HG02763 (cell line): ENCODE measurements around the gene JCHAIN.
"Not testable (repeated sequence)": the region's sequence is repeated elsewhere in the genome, so short reads cannot be mapped to it uniquely, and the experiment has no call there.

ENCODE experiments used
- ATAC-seq: cut with Tn5 transposase; IDR thresholded peaks from one replicate; pipeline ENCODE4 v1.9.1; 2021; ENCODE audit warnings: mild to moderate bottlenecking, moderate library complexity; ENCODE audit not compliant: unreplicated experiment

Gene JCHAIN

DNA sequence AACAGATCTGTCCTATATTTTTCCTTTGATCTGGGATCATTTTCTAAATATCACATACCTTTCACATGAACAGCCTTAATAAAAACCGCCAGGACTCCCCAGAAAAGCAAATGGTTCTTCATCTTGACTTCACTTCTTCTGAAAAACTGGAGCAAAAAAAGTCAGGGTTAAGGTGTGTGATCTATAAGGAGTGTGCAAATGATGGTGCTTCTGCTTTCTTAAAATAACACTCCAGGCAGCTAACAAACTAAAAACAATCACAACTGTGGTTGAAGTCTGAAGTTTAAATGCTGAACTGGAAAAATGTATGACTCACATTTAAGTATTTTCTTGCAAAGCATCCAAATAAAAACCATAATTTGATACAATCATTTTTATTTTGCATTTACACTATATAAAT, at the start of gene JCHAIN:
JCHAIN (minus strand) TSS at position 140 of the 400 bp plus-strand sequence; CDS start at position 122, 18 bp downstream.
- ATAC-seq, result no peak

DNA sequence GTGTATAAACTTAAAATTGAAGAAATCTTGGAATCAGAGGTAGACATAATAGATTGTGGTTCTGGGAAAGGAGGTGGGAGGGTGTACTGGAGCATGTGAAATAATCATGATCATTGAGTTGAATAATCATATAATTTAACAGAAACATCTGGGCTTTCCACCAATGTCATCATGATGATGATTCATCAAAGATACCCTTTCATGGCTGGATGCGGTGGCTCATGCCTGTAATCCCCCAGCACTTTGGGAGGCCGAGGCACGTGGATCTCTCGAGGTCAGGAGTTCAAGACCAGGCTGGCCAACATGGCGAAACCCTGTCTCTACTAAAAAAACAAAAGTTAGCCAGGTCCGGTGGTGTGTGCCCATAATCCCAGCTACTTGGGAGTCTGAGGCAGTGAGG, 48.8 kb upstream of the JCHAIN start:
- ATAC-seq, result no peak

DNA sequence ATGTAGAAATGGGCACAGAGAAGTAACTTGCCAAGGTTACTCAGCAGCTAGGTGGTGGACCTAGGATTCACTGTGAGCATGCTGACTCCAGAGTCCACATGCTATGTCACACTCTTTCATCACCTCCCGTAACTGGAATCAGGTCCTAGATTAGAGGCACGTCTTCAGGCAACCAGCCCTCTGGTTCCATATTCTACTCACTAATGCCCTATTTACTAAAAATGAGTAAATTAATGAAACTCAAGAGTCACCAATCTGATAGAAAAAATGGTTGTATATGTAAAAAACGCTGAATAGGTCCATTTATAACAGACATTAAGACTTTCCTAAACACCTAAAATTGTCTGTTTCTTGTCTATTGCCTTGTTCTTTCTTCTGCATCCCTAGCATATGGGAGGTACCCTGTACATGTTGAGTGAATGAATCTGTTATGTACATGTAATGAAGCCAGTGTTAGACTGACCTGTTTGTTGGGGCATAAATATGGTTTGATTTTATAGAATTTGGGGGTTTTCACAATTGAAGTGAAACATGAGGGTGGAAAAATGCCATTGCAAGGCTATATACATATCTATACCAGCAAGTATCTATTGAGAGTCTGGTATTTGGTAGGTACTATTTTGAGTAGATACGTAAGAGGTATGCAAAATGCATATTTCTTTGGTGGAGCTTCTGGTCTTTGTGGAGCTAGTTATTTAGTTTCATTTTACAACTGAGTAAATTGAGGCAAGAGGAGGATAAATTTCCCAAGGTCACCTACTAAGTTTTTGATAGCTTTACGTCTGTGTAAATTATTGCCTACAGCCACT, 48.0 kb upstream of the JCHAIN start:
- ATAC-seq, result peak; percentile 38

DNA sequence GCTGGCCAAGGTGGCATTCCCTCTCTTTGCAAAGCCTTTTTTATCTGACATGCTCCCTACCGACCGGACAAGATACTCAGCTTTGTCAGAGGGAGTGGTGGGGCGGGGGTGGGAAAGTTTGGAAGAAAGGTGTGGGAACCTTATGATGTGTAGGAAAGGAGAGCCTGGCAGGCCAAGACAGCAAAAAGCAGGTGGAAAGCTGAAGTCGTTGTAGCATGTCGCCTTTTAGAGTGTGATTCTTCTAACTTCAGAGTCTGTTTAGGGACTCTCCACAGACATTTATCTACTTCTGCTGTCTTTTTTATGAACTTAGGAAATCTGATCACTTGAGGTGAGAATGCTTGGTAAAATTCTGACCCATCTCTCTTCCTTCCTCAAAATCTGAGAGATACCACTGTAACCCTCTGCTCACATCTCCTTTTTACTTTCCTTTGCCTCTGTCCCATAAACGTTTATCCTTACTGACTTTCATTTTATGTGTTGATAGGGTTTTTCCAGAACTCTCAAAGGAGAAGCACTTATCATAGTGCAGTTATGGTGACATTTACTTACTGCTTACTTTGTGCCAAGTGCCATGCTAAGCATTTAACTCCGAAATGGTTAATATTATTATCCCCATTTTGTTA, 47.3 kb upstream of the JCHAIN start:
- ATAC-seq, result peak; percentile 30

DNA sequence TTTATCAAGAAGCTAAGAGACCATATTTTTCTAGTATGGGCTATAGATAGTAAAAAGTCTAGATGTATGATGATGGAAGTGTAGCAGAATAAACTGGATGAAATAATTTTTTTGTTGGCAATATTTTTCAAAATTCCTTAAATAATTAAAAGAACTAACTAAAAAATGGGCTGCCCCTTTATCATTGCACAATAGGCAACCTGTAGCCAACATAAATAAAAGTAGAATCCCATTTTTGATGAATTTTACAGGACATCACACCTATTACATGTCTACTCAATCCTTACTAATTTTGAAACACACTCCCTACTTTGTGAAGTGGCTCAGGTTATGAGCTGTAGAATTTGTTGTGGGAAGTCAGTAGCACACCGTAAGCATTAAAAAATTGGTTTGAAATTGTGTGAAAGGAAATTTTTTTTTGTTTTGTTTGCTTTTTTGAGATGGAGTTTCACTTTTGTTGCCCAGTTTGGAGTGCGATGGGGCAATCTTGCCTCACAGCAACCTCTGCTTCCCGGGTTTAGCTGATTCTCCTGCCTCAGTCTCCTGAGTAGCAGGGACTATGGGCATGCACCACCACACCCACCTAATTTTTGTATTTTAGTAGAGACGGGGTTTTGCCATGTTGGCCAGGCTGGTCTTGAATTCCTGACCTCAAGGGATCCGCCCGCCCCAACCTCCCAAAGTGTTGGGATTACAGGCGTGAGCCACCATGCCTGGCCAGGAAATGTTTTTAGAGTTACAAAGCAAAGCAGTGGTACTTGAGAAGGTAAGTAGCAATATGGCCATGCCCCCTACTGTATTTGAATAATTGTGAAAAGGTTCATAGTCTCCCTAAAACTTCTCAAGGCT, 46.5 kb upstream of the JCHAIN start:
- no peak for ATAC-seq

DNA sequence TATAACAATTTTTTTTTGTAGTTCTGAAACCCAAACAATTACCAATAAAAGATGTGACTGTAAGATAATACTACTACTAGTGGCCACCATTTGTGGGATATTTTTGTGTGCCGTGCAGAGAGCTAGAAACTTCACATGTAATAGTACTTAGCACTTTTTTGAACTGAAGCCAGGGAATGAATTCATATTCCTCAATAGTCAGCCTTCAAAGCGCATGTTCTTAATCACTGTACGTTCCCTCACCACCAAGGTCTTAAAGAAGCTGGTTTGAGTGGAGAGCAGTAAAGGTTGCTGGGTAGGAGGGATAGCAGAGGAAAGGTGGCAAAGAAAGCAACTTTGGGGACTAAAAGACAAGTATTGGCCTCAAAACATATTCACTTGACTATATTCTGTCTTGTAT, 45.8 kb upstream of the JCHAIN start:
- ATAC-seq, result no peak

DNA sequence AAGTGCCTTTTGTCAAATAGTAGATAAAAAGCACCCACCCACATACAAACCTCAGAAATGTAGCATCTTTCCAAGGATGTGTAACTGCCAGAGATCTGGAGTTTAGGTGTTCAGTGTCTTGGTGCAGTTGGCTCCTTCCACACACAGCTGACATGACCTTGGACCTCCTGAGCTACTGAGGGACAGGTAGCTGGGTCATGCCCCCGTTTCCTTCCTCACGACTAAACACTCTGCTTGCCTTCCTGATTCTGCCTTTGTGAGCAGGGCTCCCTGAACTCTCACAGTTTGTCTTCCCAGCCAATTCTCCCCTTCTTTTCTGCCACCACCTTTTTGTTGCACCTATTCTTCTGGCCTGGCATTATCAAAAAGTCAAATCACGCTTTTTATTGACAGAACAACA, 45.3 kb upstream of the JCHAIN start:
- no peak for ATAC-seq

DNA sequence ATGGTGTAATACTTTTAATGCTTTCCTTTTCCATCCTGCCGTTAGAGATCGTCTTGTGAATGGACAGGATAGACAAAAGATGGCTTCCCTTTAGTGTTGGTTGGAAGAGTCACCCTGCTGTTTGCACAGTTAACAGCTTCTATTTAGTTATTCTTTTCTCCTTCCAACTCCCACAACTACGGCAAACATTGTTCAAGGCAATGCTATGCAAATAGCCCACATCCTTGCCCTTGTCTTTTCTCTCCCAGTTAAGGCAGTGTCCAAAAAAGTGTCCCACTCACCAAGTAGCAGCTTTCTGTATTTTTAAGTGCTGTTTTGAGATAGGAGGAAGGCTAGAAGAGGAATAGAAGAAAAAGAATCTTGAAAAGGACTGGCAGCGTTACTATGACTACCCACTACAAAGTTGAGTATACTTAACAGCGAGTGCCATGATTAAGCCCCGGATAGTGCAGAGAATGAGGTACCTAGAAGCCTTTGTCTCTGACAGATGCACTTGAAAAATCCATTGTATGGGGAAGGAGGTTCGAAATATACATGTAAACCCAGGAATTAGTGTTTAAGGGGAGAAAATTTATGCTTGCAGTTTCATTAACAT, 43.4 kb upstream of the JCHAIN start:
- ATAC-seq, result no peak

DNA sequence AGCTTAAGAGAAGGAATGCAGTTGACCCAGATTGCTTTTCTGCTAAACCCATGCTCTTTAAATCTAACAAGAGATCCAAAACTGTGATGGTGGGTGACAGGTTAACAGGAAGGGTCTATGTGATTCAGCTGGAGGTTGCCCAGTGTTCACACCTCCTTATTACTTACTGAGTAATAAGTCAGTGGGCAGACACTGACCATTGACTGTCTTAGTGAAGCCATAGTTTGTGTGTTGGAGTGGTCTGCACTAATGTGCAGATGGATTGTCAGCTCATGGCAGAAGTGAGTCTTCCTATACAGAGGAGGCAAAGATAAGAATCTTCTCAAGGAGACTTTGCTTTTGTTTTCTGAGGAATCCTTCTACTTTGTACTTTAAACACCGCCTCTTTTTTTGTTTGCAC, 40.2 kb upstream of the JCHAIN start:
- no peak for ATAC-seq

DNA sequence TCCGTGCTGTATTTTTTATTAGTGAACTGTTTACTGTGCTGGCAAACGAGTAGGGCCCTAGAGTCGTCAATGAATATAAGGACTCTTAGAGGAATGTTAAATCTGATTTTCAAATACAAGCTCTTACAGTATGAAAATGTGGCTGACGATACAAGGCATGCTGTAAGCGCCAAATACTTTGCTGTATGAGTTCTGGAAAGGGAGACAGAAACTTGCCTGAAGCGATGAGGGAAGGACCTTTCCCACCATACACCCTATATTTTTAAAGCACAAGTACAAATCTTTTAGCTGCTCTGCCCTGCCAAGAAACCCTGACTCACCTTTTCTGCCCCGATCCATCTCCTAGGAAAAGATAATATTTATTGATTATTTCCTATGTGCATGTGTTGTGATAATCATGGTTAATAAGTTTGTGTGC, 39.7 kb upstream of the JCHAIN start:
- no peak for ATAC-seq

DNA sequence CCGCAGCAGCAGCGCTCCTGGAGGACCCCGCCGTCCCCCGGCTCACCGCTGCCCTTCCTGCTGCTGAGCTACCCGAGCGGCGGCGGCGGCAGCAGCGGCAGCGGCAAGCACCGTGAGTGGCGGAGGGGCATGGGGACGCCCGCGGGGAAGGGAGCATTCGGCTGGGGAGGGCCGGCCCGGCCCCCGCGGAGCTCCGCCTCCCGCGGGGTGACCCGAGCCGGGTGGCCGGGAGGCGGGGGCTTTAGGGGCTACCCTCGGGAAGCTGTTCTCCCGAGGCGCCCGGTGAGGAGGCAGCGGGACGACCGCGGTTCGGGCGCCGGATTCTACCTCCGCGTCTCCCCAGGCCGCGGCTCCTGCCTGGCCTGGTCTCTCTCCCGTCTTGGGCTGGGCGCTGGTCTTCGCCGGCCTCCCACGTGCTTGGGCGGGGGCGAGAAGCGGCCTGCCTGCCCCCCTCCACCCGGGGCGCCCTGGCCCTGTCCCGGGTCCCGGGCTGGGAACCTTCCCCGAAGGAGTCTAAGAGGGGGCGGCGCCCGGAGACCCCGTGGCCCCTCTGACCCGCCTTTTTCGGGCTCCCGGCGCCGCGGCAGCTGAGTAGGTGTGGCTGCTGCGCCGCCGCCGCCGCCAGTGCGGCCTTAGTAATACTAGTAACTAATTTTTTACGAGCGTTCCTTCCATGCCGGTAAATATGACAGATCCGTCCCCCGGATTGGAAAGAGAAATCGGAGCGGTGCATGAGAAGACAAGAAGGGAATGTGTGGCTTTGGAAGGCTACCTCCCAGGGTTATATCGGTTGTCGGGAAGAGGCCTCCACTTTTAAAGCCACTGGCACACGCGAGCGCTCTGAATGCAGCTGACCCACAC, 39.1 kb upstream of the JCHAIN start:
- ATAC-seq, result peak; percentile 57

DNA sequence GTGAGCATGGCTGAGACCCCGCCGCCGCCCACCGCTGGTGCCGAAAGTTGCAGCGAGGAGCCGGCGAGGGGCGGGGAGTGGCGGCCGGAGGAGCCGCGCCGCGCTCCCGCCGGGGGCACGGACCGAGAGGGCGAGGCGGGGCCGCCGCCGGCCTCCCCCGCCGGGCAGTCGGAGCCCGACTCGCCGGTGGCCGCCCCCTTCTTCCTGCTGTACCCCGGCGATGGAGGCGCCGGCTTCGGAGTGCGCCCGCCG, 38.5 kb upstream of the JCHAIN start:
- ATAC-seq, result peak; percentile 35

DNA sequence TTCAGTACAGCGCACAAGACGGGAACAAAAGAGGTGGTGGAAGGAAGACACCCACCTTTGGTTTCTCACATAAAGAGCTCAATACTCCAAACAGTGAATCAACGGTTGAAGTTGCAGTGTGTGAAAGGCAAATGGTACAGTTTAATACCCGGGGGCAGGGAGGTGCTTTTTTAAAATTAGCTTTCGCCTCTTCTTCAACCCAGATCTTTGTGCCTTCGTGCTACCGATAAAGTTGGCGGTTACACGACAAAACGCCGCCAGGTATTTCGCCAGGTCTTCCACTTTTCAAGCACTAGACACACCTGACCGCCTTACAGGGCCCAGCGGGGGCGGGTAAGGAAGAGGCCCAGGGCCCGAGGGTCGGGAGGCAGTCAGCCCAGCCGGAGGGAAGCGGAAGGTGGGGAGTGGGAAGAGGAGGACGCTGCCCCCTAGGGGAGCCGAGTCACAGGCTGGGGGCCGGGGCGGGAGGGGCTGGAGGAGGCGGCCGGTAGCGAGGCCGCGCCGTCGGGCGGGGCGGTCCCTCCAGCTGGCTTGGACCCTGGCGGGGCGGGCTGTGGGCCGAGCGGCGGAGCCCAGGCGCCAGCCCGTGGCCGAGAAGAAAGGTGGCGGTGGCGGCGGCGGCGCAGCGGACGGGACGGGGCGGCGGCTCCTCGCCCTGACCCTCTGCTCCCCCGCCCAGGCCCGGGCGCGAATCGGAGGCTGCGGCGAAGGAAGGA, 38.1 kb upstream of the JCHAIN start:
- ATAC-seq, result peak; percentile 62

DNA sequence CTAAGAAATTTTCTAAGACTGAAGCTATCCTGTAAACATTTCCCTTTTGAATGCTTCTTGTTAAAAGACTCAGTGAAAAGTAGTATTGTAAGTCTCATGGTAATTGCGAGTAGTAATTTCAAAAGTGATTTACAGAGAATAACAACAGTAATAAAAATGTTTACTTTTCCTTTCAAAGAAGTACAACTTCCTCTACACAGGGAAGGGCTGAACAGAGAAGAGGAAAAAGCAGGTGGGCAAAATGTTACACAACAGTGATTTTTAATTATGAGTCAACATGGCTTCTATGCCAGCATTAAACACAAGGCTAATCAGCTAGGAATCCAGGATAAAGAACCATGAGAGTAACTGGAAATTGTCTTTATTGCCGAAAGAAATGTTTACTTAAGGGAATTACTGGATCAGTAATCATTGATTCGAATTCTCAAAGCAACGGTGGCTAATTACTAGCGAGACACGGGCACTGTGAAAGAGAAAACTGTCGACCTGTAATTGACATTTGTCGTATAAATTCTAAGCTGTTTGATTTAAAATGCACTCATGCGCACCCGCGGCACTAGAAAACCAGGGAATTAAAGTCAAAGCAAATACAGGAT, 37.4 kb upstream of the JCHAIN start:
- no peak for ATAC-seq

DNA sequence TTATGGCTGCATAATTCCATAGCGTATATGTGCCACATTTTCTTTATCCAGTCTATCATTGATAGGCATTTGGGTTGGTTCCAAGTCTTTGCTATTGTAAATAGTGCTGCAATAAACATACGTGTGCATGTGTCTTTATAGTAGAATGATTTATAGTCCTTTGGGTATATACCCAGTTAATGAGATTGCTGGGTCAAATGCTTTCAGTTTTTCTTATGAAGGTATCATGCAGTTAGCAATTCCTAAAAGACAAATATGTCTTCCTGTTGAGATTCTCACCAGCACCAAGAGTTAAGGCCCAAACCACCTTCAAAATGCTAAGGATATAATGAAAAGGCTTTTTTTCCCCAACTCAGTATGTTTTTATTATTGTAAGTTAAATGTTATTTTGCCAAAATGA, 36.3 kb upstream of the JCHAIN start:
- not testable (repeated sequence) for ATAC-seq

DNA sequence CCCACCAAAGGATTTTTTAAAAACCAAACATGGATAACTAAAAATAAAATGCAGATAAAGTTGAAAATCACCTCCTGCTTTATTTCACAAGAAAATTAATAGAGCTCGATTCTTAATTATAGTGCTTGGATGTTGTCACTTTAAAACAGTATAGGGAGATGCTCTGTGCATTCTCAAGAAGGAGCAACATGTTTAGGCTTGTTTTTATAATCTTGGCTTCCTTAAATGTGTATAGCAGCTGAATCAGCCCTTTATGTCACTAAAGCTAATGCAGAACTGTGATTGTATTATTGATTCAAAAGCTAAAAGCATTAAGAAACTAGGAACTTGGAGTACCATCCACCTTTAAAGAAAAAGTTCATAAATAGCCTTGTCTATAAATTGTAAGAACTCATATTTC, 35.0 kb upstream of the JCHAIN start:
- ATAC-seq, result no peak

DNA sequence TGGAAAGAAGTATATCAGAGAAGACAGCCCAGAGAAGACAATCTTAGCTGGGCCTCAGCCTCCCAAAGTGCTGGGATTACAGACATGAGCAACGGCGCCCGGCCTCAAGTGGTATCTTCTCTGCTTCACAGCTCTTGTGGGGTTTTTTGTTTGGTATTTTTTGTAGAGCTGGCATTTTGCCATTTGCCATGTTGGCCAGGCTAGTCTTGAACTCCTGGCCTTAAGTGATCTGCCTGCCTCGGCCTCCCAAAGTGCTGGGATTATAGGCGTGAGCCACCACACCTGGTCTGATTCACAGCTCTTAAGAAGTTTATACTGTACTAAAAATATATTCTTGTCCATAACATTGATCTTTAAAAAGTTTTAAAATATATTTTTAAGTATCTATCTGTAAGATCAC, 34.4 kb upstream of the JCHAIN start:
- ATAC-seq, result no peak

DNA sequence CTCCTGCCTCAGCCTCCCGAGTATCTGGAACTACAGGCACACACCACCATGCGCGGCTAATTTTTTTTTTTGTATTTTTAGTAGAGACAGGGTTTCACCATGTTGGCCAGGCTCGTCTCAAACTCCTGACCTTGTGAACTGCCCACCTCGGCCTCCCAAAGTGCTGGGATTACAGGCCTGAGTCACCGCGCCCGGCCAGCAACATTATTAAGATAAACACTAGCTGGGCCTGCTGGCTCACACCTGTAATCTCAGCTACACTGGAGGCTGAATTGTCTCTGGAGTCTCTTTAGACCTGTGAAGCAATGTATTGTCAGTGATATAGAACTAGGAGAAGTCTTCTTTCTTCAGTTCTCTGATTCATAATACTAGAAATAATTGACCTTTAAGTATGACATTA, 32.1 kb upstream of the JCHAIN start:
- ATAC-seq, result not testable (repeated sequence)

DNA sequence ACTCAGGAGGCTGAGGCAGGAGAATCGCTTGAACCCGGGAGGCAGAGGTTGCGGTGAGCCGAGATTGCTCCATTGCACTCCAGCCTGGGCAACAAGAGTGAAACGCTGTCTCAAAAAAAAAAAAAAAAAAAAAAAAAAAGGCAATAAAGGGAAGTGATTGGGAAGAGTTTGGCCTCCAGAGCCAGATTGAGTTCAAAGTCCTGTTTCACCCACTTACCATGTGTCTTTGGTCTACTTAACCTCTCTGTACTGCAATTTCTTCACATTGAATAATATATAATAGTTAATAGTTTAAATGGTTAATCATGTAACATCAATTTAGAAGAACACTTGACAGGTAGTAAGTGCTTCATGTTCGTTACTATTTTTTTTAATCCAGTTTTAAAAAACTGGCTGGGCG, 28.3 kb upstream of the JCHAIN start:
- not testable (repeated sequence) for ATAC-seq

DNA sequence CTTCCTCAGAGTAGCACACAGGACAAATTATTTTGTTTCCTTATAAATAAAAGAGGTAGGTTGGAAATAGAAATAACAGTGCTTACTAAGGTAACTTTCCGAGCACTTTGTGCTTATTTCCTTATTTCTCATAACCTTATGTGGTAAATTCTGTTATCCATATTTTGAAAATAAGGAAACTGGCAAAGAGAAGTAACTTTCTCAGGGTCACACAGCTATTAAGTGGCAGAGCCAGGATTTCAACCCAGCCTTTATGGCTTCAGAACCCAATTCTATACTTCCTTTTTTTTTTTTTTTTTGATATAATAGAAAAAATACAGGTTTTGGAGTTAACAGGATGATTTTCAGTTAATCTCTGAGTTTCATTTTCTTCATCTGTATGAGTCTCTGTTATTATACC, 25.4 kb upstream of the JCHAIN start:
- no peak for ATAC-seq
